Fibroblast of lung (primary cell): ENCODE data around the gene TAP1.

ENCODE experiments used
- CTCF ChIP-seq, 2 donors: IDR thresholded peaks in 1 of 2; conservative IDR thresholded peaks in 1 of 2; 1 replicate in 1 of 2; 2 replicates in 1 of 2; pipeline ENCODE4 v1.5.1; 2011 to 2012; ENCODE audit warnings: low read length in 2 of 2, control low read depth in 1 of 2, inconsistent platforms in 1 of 2, low read depth in 1 of 2, mild to moderate bottlenecking in 1 of 2
- EZH2 ChIP-seq: IDR thresholded peaks from 2 replicates; pipeline ENCODE4 v1.5.1; 2012; ENCODE audit warnings: low read length, control low read depth, mild to moderate bottlenecking; ENCODE audit errors: missing control alignments

- TF ChIP-seq EZH2 (no peak), CTCF (conservative IDR thresholded peaks at IDR 0.05 in 1 of 2, IDR thresholded peaks at IDR 0.05 in 1 of 2; ENCODE audit: low read depth in 1 of 2, low read length in 2 of 2) (no peak)
These were observed 50.1 kb downstream of the TAP1 start for GRCh38 chr6:32803416-32803815.
